GM12874 (cell line): ENCODE data around the gene SEC61A1.

Experiments used
- TF ChIP-seq, protein P1 (sequence below): IDR thresholded peaks from 2 replicates; pipeline ENCODE4 v1.5.1; 2011; ENCODE audit warnings: low read depth, mild to moderate bottlenecking, control low read depth, low read length, moderate library complexity; ENCODE audit not compliant: insufficient read depth

Gene SEC61A1

DNA sequence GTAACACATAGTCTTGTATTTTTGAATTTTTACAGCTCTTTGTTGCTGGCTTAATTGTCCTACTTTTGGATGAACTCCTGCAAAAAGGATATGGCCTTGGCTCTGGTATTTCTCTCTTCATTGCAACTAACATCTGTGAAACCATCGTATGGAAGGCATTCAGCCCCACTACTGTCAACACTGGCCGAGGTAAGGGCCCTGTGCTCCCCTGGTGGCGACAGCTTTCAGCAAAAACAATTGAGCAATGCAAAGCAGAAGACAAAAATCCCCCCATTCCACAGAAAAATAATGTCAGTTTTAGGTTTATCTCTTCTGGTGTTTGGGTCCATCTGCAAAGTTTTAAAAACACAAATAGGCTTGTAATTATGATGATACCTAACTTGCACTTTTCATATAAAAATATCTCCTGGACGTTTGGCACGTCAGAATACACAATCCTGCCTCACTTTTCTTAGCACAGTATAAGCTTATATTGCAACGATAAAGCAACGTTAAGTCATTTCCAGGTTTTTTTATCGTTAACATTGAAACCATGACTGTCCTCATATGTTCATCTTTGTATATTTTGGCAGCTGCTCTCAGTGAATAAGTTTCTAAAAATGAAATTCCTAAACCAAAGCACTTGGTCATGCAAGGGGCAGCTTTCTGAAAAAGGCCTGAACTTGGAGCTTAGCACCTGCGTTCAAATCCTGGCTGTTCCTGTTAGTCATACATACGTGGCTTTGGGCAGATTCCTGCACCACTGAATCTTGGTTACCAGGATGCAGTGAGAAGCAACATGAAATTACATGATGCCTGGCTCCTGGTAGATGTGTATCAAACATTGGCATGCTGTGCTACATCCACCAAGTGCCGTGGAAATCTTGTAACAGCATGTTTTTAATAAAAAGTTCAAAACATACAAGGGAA is 8.5 kb downstream of the SEC61A1 start:
- TF ChIP-seq, protein P1, sequence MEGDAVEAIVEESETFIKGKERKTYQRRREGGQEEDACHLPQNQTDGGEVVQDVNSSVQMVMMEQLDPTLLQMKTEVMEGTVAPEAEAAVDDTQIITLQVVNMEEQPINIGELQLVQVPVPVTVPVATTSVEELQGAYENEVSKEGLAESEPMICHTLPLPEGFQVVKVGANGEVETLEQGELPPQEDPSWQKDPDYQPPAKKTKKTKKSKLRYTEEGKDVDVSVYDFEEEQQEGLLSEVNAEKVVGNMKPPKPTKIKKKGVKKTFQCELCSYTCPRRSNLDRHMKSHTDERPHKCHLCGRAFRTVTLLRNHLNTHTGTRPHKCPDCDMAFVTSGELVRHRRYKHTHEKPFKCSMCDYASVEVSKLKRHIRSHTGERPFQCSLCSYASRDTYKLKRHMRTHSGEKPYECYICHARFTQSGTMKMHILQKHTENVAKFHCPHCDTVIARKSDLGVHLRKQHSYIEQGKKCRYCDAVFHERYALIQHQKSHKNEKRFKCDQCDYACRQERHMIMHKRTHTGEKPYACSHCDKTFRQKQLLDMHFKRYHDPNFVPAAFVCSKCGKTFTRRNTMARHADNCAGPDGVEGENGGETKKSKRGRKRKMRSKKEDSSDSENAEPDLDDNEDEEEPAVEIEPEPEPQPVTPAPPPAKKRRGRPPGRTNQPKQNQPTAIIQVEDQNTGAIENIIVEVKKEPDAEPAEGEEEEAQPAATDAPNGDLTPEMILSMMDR = no peak

DNA sequence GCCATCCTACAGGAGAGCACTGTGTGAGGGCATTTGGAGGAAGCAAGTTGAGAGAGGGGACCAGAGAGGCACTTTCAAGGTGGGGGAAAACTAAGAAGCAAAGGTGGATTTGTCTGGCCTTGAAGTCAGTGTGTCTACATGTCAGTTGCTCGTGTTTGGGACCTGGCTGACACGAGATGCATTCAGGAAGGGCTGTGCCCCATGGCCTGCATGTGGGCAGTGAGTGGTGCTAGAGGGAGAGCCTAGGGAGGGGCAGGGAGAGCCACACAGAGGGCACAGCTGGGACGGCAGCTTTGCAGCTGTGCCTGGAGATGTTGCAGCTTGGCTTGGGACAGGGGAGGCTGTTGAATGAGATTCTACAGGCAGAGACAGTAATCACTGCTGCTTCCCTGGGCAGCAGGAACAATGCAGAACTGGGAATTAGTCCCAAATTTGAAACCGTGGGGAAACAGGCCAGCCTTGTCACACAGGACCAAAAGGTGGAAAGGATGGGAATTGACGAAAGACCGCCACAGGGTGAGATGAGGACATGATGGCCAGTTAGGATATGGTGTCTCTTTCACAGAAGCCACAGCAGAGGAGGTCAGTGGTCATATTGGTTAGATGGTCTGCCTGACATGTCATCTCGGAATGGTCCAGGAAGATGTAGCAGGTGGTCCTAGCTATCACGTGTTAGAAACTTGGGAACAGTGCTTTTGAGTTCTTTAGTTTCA is 10.0 kb downstream of the SEC61A1 start:
- TF ChIP-seq, protein P1 = no peak

DNA sequence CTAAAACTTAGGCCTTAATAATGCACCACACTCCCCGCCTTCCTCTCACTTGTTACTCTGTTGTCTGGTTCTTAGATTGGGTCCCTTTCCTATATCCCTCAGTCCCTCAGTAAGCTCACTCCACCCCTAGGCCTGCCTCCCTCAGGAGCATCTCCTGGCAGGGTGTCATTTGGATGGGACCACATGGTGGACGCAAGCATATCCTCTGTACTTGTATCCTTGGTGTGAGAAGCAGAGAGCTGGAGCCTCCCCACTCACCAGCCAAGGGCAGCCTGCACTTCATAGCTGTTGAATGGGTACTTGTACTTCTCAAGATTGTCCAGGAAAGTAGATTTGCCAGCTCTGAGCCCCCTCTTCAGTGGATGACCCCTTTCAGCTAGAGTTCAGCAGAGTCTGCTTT is 11.6 kb downstream of the SEC61A1 start:
- TF ChIP-seq, protein P1 = no peak

DNA sequence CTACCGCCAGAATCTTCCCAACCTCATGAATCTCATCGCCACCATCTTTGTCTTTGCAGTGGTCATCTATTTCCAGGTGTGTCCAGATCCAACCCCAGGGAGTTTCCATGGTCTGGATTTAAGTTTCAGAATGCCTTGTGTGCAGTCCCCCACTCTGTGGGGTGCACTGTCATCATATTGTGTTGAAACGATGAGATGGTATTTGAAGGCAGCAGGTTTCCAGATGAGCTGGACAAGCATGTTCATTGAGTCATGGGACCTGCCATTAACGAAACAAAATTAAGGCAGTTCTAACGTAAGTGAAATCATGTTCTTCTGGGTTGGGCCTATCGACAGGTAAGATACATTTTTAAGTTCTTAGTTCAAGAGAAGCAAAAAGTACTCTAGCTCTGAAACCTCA is 12.7 kb downstream of the SEC61A1 start:
- TF ChIP-seq, protein P1 = no peak

DNA sequence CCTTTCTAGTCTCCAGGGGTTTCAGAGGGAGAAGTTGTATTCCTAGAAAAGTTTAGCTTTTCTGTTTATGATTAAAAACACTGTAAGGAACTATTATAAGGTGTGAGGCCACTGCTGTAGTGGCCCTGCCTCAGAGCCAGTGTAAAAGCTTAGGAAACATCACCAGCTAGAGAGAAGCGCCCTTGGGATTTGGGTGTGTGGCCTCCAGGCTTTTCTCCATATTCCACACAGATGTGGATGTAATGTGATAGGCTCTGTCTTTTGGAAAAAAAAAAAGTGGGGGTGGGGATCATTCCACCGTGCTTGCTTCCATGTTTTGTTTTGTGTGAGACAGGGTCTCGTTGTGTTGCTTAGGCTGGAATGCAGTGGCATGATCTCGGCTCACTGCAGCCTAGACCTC is 13.9 kb downstream of the SEC61A1 start:
- TF ChIP-seq, protein P1 = no peak

DNA sequence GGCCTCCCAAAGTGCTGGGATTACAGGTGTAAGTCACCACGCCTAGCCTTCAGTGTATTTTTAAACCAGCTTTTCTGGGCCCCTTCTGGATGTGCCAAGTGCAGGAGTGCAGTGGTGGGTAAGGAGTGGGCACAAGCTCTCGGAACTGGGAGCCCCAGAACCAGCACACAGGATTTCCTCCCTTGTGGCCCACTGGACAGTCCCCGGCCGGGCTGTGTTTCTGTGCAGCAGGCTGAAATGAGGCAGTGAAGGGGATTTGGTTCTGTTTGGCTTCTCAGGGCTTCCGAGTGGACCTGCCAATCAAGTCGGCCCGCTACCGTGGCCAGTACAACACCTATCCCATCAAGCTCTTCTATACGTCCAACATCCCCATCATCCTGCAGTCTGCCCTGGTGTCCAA is 14.4 kb downstream of the SEC61A1 start:
- TF ChIP-seq, protein P1 = no peak

DNA sequence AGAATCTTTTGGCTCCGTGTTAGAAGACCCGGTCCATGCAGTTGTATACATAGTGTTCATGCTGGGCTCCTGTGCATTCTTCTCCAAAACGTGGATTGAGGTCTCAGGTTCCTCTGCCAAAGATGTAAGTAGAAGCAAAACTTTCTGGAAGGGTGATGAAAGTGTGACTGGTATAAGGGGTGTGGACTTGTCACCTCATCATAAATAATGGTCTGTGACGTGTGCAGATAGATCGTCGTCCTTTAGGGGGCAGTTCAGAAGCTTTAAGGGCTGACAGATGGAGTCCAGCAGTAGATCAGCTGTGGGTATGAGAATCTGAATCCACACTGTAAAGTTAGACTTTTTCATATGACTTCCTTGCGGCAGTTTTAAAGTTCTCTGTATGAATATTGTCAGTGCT is 15.3 kb downstream of the SEC61A1 start:
- TF ChIP-seq, protein P1 = no peak
